GM10266 (cell line): ENCODE measurements around the gene ABHD12.

Experiments used
- DNase-seq: peaks from one replicate; pipeline ENCODE4 v3.0.0; 2012; ENCODE audit errors: extremely low spot score
- CTCF ChIP-seq: IDR thresholded peaks from 2 replicates; pipeline ENCODE4 v1.5.1; 2012; ENCODE audit warnings: mild to moderate bottlenecking, low read depth; ENCODE audit not compliant: control insufficient read depth, insufficient read depth; ENCODE audit errors: missing control alignments

The ABHD12 gene

GRCh38 chr20:25320035-25320800 lies 70.4 kb downstream of the ABHD12 start:
- DNase-seq: no peak
- no peak for TF ChIP-seq CTCF

GRCh38 chr20:25319241-25320034 lies 71.2 kb downstream of the ABHD12 start:
- DNase-seq: no peak
- no peak for TF ChIP-seq CTCF

- TF ChIP-seq CTCF: no peak
- peak; percentile 85 for DNase-seq
Observed at GRCh38 chr20:25318471-25319240, 72.0 kb downstream of the ABHD12 start.

- no peak for TF ChIP-seq CTCF
- DNase-seq: no peak
Observed at GRCh38 chr20:25317351-25318075, 73.1 kb downstream of the ABHD12 start.

- DNase-seq: no peak
- no peak for TF ChIP-seq CTCF
Observed at GRCh38 chr20:25316506-25317190, 74.0 kb downstream of the ABHD12 start.

GRCh38 chr20:25315418-25316210 lies 75.0 kb downstream of the ABHD12 start:
- no peak for DNase-seq
- TF ChIP-seq CTCF: no peak
